NCI-H1092 treated with DMSO at 0.1 percent for 48 hours (cell line): ENCODE results near the gene UFD1.

Experiments used
- DNase-seq: peaks from one replicate; lab custom pipeline; 2025; lab: John Stamatoyannopoulos, UW

Gene UFD1

GRCh38 chr22:19470010-19470409 lies 9.0 kb downstream of the UFD1 start:
- no peak for DNase-seq

- DNase-seq, result no peak
Measured at GRCh38 chr22:19469421-19469820, 9.6 kb downstream of the UFD1 start.

- DNase-seq, result no peak
Measured at GRCh38 chr22:19467912-19468311, 11.1 kb downstream of the UFD1 start.

DNA sequence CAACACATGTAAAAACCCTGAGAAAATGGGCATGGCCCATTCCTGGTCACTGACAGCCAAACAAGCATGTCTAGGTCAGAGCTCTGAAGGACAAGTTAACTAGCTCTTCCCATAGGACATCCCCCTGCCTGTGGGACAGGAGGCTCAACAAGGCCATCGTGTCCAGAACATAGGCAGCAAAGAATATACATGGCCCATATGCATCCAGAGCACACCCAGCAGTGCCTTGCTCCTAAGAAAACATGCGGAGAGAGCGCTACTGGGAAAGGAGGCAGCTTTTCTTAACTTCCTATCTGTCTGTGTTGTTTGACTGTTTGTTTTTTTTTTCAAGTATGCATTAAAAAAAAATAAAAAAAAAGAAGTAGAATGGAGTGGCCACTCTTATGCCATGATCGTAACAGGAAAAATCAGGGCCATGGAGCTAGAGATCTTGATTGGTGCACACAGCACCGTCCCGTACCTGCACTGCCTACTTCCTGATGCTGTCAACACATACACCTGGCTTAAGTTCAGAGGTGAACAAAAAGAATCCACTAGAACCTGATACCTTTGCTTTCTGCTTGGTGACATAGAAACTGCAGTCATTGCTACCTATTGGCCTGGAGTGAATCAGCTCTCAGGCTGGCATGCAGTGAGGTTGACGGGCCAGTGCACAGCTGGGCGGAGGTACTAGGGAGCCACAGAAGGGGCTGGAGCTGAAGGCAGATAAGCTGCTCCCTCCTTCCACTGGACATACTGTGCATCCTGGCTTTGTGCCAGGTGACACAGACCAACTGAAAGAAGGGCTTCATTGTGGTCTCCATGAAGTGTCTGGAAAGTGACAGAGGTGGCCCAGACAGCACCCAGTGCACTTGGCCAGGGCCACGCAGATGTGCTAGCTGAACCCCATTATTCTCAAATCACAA lies 11.9 kb downstream of the UFD1 start:
- DNase-seq, result no peak

GRCh38 chr22:19466126-19466716 lies 12.8 kb downstream of the UFD1 start:
- no peak for DNase-seq

GRCh38 chr22:19464975-19465374 lies 14.0 kb downstream of the UFD1 start:
- no peak for DNase-seq

DNA sequence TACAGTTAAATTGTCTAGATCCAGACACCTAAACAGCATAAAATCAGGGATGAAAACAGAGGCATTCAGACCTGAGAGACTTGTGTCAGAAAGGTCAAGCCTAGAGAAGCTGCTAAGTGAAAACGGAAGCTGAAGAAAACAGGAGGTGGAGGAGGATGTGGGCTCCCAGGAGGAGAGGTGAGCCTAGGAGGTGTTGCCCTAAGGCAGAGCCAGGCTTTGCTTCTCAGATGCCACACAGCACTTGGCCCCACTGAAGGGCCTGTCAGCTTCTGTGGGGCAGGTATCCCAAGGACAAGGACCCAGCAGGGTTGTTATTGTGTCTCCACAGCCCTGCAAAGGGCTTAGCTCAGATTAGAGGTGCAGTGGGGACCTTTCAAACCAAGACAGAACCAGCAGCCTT lies 14.4 kb downstream of the UFD1 start:
- DNase-seq, result no peak

GRCh38 chr22:19463491-19464469 lies 15.2 kb downstream of the UFD1 start:
- DNase-seq, result no peak

DNA sequence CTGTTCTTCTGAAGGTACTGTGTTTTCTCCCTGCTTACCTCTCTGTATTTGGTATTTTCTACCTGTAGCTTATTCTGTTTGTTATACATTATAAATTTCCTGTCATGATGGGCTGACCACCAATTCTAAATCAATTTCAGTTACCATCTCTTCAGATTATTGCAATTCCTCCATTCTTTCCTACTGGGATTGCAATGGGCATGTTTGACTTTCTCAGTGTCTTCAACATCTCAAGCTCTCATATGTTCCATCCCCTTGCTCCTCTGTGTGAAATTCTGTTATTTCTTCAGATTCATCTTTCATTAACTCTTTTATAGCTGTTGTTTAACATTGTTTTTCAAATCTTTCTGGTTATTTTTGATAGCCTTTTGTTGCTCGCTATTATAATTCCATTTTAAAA lies 16.0 kb downstream of the UFD1 start:
- DNase-seq, result no peak

- no peak for DNase-seq
Measured at GRCh38 chr22:19461506-19461905, 17.5 kb downstream of the UFD1 start.

DNA sequence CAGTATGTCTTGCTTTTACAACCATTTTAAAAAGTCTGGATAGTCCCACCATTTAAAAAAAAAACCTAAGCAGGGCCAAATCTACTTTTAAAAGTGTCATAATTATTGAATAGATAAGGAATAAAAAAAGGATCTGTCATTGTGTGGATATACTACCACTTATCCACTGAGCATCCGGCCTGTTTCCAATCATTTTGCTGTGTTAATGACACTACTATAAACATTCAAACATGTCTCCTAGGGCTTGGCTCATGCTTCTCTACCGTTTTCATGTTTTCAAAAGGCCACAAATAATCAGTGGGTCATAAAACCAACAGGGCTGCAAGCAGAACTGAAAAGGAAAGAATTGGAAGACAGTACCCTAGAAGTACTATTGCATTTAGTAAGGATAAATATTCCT lies 19.0 kb downstream of the UFD1 start:
- no peak for DNase-seq

DNA sequence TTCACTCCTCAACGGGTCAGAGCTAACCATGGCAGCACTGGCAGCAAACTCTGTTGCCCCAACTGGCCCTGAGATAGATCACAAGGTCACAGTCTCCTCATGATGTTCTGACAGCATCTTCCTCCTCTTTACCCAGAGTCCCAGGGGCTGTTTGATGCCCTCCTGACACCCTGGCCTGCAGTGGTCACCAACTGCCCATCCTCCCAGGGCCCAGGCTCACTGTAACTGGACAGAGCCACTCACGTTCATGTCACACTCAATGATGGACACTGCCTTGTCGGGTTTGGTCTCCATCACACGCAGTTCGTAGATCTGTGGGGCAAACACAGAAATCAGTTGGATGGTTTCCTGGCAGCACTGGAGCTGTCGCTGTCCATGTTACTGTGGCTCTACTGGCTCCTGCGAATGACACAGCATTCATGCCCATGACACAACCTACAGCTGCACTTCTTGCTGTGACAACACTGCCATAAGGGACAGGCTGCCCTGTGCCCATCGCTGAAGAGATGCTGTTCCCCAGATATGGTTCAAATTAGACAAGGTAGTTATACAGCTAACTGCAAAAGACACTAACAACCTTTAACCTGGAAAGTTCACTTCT lies 21.1 kb downstream of the UFD1 start:
- no peak for DNase-seq

DNA sequence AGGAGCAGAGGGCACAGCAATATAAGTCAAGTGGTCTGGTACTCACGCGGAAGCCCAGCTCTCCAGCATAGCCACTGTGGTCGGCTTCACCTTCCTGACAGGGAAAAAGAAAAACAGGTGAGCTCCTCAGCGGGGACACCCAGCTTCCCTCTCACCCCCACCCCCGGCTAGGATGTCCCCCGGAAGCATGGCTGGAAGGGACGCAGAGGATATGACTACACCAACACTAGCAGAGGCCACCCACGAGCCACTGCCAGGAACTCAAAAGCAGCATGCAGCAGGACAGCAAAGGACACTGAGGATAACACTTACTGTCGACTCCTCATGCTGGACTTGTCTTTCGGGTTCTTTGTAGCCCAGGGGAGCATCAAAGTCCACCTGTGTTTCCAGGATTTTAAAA lies 22.5 kb downstream of the UFD1 start:
- no peak for DNase-seq

DNA sequence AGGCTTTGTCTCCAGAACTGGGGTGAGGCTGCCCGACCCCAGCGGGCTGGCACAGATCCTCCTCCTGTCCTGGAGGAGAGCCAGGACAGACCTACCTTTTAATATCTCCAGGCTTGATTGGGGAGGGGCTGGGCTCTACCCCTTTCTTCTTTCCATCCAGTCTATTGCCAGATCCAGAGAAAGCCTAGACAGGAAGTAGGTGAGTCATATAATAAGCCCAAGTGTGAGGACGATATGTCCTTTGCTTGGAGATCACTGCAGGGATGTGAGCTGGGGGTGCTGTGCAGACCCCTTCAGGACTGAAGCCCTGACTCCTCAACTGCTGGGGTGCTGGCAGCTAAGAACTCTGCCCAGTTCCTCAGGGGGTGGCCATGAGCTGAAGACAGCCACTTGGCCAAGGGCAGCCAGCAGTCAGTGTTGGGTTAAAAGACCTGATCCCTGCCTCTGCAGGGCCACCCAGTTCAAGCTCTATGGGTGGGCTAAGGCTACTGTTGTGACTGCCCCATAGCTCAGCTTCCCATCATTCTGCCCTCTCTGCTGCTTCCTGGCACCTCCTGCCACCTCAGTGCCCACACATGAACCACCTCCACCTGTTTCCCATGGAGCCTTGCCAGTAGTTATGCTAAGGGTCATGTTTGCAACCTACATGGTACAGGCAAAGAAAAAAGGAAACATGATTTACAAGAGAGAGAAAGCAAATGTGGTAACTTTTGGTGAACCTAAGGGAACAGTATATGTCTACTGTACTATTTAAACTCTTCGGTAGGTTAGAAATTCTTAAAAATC lies 23.2 kb downstream of the UFD1 start:
- no peak for DNase-seq

DNA sequence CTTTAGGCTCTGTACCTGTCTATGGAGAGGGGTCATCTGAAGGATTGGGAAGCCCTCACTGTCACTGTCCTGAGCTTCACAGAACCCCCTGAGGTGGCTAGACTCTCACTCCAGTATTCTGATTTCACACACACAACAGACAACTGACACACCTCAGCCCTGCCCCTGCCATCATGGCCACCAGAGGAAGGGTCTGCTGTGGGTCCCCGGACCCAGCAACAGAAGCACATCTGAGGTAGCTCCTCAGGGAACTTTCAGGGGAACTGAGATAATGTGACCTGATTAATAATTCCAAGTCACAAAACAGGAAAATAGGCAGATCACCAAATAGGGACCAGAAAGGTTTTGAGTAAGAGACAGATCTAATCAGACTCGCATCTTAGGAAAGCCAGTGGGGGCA lies 24.0 kb downstream of the UFD1 start:
- DNase-seq, result no peak

GRCh38 chr22:19454156-19454555 lies 24.8 kb downstream of the UFD1 start:
- DNase-seq, result no peak

- no peak for DNase-seq
Measured at GRCh38 chr22:19453718-19454117, 25.3 kb downstream of the UFD1 start.

DNA sequence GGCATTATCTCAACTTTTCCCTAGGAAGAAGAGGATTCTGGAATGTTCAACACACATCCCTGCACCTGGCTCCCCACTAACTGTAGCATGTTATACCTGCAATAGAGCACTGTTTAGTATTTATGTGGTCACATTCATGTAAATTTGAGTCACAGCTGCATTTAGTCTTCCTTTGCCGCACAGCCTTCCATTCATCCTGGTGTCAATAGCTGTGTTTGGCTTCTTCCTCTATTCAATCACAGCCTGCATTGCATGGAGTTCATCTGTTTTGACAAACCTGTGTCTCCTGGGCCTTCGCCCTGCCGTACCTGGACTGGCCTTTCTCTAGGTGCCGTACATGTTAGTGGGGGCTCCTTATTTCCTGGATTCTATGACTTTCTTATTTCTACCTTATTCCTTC lies 27.4 kb downstream of the UFD1 start:
- no peak for DNase-seq

GRCh38 chr22:19450363-19451175 lies 28.4 kb downstream of the UFD1 start:
- no peak for DNase-seq

GRCh38 chr22:19449422-19449767 lies 29.6 kb downstream of the UFD1 start:
- DNase-seq, result no peak
